H1 (cell line): ENCODE data around the gene SPIB.

Experiments
- ATF3 ChIP-seq: IDR thresholded peaks from 2 replicates; pipeline ENCODE4 v1.6.1; 2011; ENCODE audit warnings: low read depth, mild to moderate bottlenecking, low read length; ENCODE audit not compliant: insufficient read depth
- CREB1 ChIP-seq: IDR thresholded peaks from 2 replicates; pipeline ENCODE4 v1.6.1; 2012; ENCODE audit warnings: inconsistent platforms
- CTCF ChIP-seq, 3 experiments: IDR thresholded peaks; 1 replicate in 2 of 3; 2 replicates in 1 of 3; pipeline versions ENCODE4 v1.5.1 to v1.6.1; 2011; ENCODE audit warnings: low read length in 3 of 3, mild to moderate bottlenecking in 3 of 3, inconsistent platforms in 2 of 3, low read depth in 1 of 3, moderate library complexity in 1 of 3; ENCODE audit not compliant: insufficient read depth in 1 of 3; ENCODE audit errors: control extremely low read depth in 1 of 3
- GABPA ChIP-seq: IDR thresholded peaks from 2 replicates; pipeline ENCODE4 v1.6.1; 2011; ENCODE audit warnings: mild to moderate bottlenecking, low read length, moderate library complexity, borderline replicate concordance; ENCODE audit not compliant: insufficient read depth
- POU5F1 ChIP-seq: IDR thresholded peaks from 2 replicates; pipeline ENCODE4 v1.6.1; 2011; ENCODE audit warnings: low read depth, mild to moderate bottlenecking, low read length, moderate library complexity
- RFX5 ChIP-seq: IDR thresholded peaks from 2 replicates; pipeline ENCODE4 v1.6.1; 2011; ENCODE audit warnings: low read depth, low read length, improper control_type of control experiment, borderline replicate concordance
- SP1 ChIP-seq: IDR thresholded peaks from 2 replicates; pipeline ENCODE4 v1.6.1; 2011; ENCODE audit warnings: low read depth, low read length
- SP2 ChIP-seq: IDR thresholded peaks from 2 replicates; pipeline ENCODE4 v1.6.1; 2012; ENCODE audit warnings: mild to moderate bottlenecking, low read length, inconsistent platforms
- TAF1 ChIP-seq: IDR thresholded peaks from 2 replicates; pipeline ENCODE4 v1.6.1; 2011; ENCODE audit warnings: mild to moderate bottlenecking, low read depth, low read length
- YY1 ChIP-seq: IDR thresholded peaks from 2 replicates; pipeline ENCODE4 v1.6.1; 2011; ENCODE audit warnings: low read depth, mild to moderate bottlenecking, low read length

- no peak for TF ChIP-seq TAF1
- TF ChIP-seq CREB1 = no peak
- no peak for TF ChIP-seq SP1
- TF ChIP-seq RFX5 = no peak
- no peak for TF ChIP-seq SP2
- no peak for TF ChIP-seq ATF3
- TF ChIP-seq CTCF (IDR thresholded peaks at IDR 0.05; ENCODE audit: control extremely low read depth in 1 of 3, insufficient read depth in 1 of 3, low read depth in 1 of 3, low read length in 3 of 3) = no peak
- TF ChIP-seq GABPA = no peak
- no peak for TF ChIP-seq POU5F1
- no peak for TF ChIP-seq YY1
Observed at GRCh38 chr19:50420808-50421207, 2.1 kb downstream of the SPIB start.
